H1 (cell line): ENCODE results near the gene KCNMA1. TPM values are rescaled to one million over a fixed set of nuclear protein-coding genes. Genes with fewer than 3 reads are reported as not detected.

Experiments
- CTCF ChIA-PET: fragments of 300-600 bp; sonication (Branson Sonifier 250); formaldehyde crosslinking; loops from one replicate; lab custom pipeline; 2021; ENCODE audit not compliant: partially characterized antibody; lab: Charles Lee
- POLR2A ChIA-PET: fragments of 300-600 bp; sonication (Branson Sonifier 250); formaldehyde crosslinking; loops from one replicate; lab custom pipeline; 2021; ENCODE audit warnings: inconsistent platforms; ENCODE audit not compliant: partially characterized antibody; lab: Charles Lee
- DNase-seq, 2 experiments: peaks; one replicate each; pipeline versions ENCODE4 v3.0.0 to v3.0.0-alpha.2; 2010 to 2022; ENCODE audit warnings: low spot score in 2 of 2, low read depth in 1 of 2, mixed read lengths in 1 of 2
- FAIRE-seq: peaks from 2 replicates; lab custom pipeline; 2011; peaks lifted over from hg19 to GRCh38; lab: Jason Lieb, UNC
- H2AFZ ChIP-seq: 2 replicates; pipeline ENCODE4 v1.8.1; 2012; ENCODE audit warnings: low read length, inconsistent platforms
- H2AK5ac ChIP-seq: 2 replicates; pipeline ENCODE4 v1.6.1; 2013; ENCODE audit warnings: low read depth, low read length
- H2BK120ac ChIP-seq: replicated peaks from 2 replicates; pipeline ENCODE3; 2013; ENCODE audit warnings: low read depth, low read length, inconsistent platforms
- H2BK12ac ChIP-seq: 2 replicates; pipeline ENCODE4 v1.6.1; 2013; ENCODE audit warnings: low read depth, low read length
- H2BK15ac ChIP-seq: 2 replicates; pipeline ENCODE4 v1.6.1; 2013; ENCODE audit warnings: low read length
- H2BK20ac ChIP-seq: 2 replicates; pipeline ENCODE4 v1.6.1; 2013; ENCODE audit warnings: low read length
- H2BK5ac ChIP-seq: 2 replicates; pipeline ENCODE4 v1.6.1; 2013; ENCODE audit warnings: low read depth, low read length
- H3K14ac ChIP-seq: 2 replicates; pipeline ENCODE4 v1.6.1; 2013; ENCODE audit warnings: inconsistent platforms; ENCODE audit not compliant: insufficient read length
- H3K18ac ChIP-seq: 2 replicates; pipeline ENCODE4 v1.6.1; 2013; ENCODE audit warnings: low read length; ENCODE audit errors: extremely low read depth
- H3K23ac ChIP-seq: 2 replicates; pipeline ENCODE4 v1.6.1; 2013; ENCODE audit warnings: inconsistent platforms; ENCODE audit not compliant: insufficient read length
- H3K23me2 ChIP-seq: 2 replicates; pipeline ENCODE4 v1.6.1; 2013; ENCODE audit warnings: low read depth, low read length
- H3K27ac ChIP-seq: 2 replicates; pipeline ENCODE4 v1.6.1; 2011; ENCODE audit warnings: low read depth, low read length, inconsistent platforms
- H3K27me3 ChIP-seq, 4 experiments: replicated peaks in 1 of 4; 1 replicate in 1 of 4; 2 replicates in 3 of 4; pipeline versions ENCODE4 v1.6.1 to v1.8.1; 2011 to 2013; ENCODE audit warnings: low read length in 3 of 4, mild to moderate bottlenecking in 3 of 4, inconsistent platforms in 2 of 4, mixed read lengths in 2 of 4, moderate library complexity in 1 of 4; ENCODE audit not compliant: control insufficient read depth in 3 of 4, insufficient read depth in 3 of 4; ENCODE audit errors: extremely low read depth in 1 of 4
- H3K36me3 ChIP-seq, 4 experiments: 2 replicates each; pipeline versions ENCODE4 v1.6.1 to v1.8.1; 2011 to 2013; ENCODE audit warnings: mild to moderate bottlenecking in 4 of 4, low read length in 3 of 4, moderate library complexity in 2 of 4, control low read depth in 1 of 4, inconsistent platforms in 1 of 4; ENCODE audit not compliant: insufficient read depth in 4 of 4, control insufficient read depth in 2 of 4
- H3K4ac ChIP-seq: replicated peaks from 2 replicates; pipeline ENCODE3; 2013; ENCODE audit warnings: low read length, low read depth, mixed read lengths, inconsistent platforms; ENCODE audit not compliant: insufficient read length
- H3K4me1 ChIP-seq, 4 experiments: replicated peaks in 1 of 4; 1 replicate in 1 of 4; 2 replicates in 3 of 4; pipeline versions ENCODE4 v1.6.1 to v1.8.1; 2011 to 2013; ENCODE audit warnings: low read length in 3 of 4, inconsistent platforms in 2 of 4, mixed read lengths in 1 of 4; ENCODE audit not compliant: insufficient read depth in 4 of 4, control insufficient read depth in 3 of 4
- H3K4me2 ChIP-seq, 2 experiments: 2 replicates each; pipeline versions ENCODE4 v1.6.1 to v1.8.1; 2011 to 2013; ENCODE audit warnings: low read depth in 2 of 2, low read length in 2 of 2, control low read depth in 1 of 2, inconsistent platforms in 1 of 2, mild to moderate bottlenecking in 1 of 2; ENCODE audit not compliant: insufficient read depth in 1 of 2
- H3K4me3 ChIP-seq, 4 experiments: fragments of 200-600, 300-600 bp in 1 of 4; sonication (generic), shearing (Covaris generic), sonication (Bioruptor Twin) in 1 of 4; 2 replicates each; pipeline versions ENCODE4 v1.5.1 to v1.8.1; 2011 to 2016; ENCODE audit warnings: low read length in 4 of 4, low read depth in 3 of 4, control low read depth in 2 of 4, inconsistent platforms in 2 of 4, mild to moderate bottlenecking in 2 of 4, mixed read lengths in 1 of 4, moderate library complexity in 1 of 4; ENCODE audit not compliant: insufficient read depth in 2 of 4; ENCODE audit errors: extremely low read depth in 1 of 4
- H3K56ac ChIP-seq: replicated peaks from 2 replicates; pipeline ENCODE3; 2013; ENCODE audit warnings: low read depth, mild to moderate bottlenecking, mixed read lengths, low read length, inconsistent platforms; ENCODE audit not compliant: insufficient read length
- H3K79me1 ChIP-seq: 2 replicates; pipeline ENCODE4 v1.6.1; 2013; ENCODE audit warnings: low read depth, low read length, control low read depth
- H3K79me2 ChIP-seq, 2 experiments: 2 replicates each; pipeline versions ENCODE4 v1.6.1 to v1.8.1; 2012 to 2013; ENCODE audit warnings: low read length in 2 of 2, mild to moderate bottlenecking in 2 of 2, inconsistent platforms in 1 of 2; ENCODE audit not compliant: insufficient read depth in 2 of 2, control insufficient read depth in 1 of 2
- H3K9ac ChIP-seq, 4 experiments: replicated peaks in 1 of 4; 1 replicate in 1 of 4; 2 replicates in 3 of 4; pipeline versions ENCODE4 v1.6.1 to v1.8.1; 2011 to 2013; ENCODE audit warnings: low read depth in 3 of 4, low read length in 3 of 4, control low read depth in 2 of 4, mild to moderate bottlenecking in 2 of 4, moderate library complexity in 2 of 4, inconsistent platforms in 1 of 4; ENCODE audit errors: extremely low read depth in 1 of 4
- H3K9me3 ChIP-seq, 2 experiments: 2 replicates each; pipeline versions ENCODE4 v1.6.1 to v1.8.1; 2012 to 2013; ENCODE audit warnings: mild to moderate bottlenecking in 2 of 2, moderate library complexity in 2 of 2, control low read depth in 1 of 2, inconsistent platforms in 1 of 2, low read depth in 1 of 2, low read length in 1 of 2, mixed read lengths in 1 of 2; ENCODE audit not compliant: insufficient read depth in 2 of 2
- H4K20me1 ChIP-seq, 2 experiments: replicated peaks in 1 of 2; 2 replicates each; pipeline versions ENCODE3 to v1.8.1; 2011 to 2013; ENCODE audit warnings: inconsistent platforms in 2 of 2, low read length in 2 of 2, mild to moderate bottlenecking in 1 of 2; ENCODE audit not compliant: insufficient read depth in 2 of 2, control insufficient read depth in 1 of 2
- H4K5ac ChIP-seq: 2 replicates; pipeline ENCODE4 v1.6.1; 2013; ENCODE audit warnings: low read length, low read depth, mixed read lengths, inconsistent platforms; ENCODE audit not compliant: insufficient read length
- H4K8ac ChIP-seq: 2 replicates; pipeline ENCODE4 v1.8.0; 2013; ENCODE audit warnings: mild to moderate bottlenecking, moderate library complexity, low read length, inconsistent platforms; ENCODE audit not compliant: insufficient read depth; ENCODE audit errors: extremely low read depth
- H4K91ac ChIP-seq: replicated peaks from 2 replicates; pipeline ENCODE3; 2013; ENCODE audit warnings: low read length, mixed read lengths, inconsistent platforms; ENCODE audit not compliant: insufficient read length
- EZH2 ChIP-seq: fragments of 200-600 bp; sonication (generic); IDR thresholded peaks from 2 replicates; pipeline ENCODE4 v1.7.1; 2012; ENCODE audit warnings: low read depth, mild to moderate bottlenecking, moderate library complexity, low read length, inconsistent platforms; ENCODE audit not compliant: severe bottlenecking
- GTF2F1 ChIP-seq: IDR thresholded peaks from 2 replicates; pipeline ENCODE4 v1.6.1; 2012; ENCODE audit warnings: low read depth, low read length, improper control_type of control experiment, borderline replicate concordance
- SRF ChIP-seq: IDR thresholded peaks from 2 replicates; pipeline ENCODE4 v1.6.1; 2011; ENCODE audit warnings: mild to moderate bottlenecking, low read depth, low read length, moderate library complexity
- SUZ12 ChIP-seq: fragments of 200-600 bp; sonication (generic); IDR thresholded peaks from 2 replicates; pipeline ENCODE4 v1.6.1; 2012; ENCODE audit warnings: mild to moderate bottlenecking, inconsistent platforms, low read length, moderate library complexity, mixed read lengths
- USF2 ChIP-seq: IDR thresholded peaks from 2 replicates; pipeline ENCODE4 v1.6.1; 2011; ENCODE audit warnings: low read length, improper control_type of control experiment
- WGBS, 2 experiments: shearing (Covaris generic) in 1 of 2; methylation state at CpG; one replicate each; pipeline versions ENCODE4 v1.1.6 to v1.1.7; 2013 to 2015; ENCODE audit warnings: low lambda C conversion rate in 2 of 2, mixed read lengths in 2 of 2, inconsistent platforms in 1 of 2, low coverage in 1 of 2, missing lambda C conversion rate in 1 of 2; ENCODE audit not compliant: insufficient replicate concordance in 2 of 2, insufficient coverage in 1 of 2, insufficient read length in 1 of 2; ENCODE audit errors: extremely low coverage in 1 of 2, missing lambda C conversion rate in 1 of 2; 5-methylcytosine and 5-hydroxymethylcytosine counted together
- polyA plus RNA-seq, 7 experiments: library from polyadenylated mRNA; depleted of rRNA in 3 of 7; stranded (reverse) in 5 of 7; unstranded in 2 of 7; fragments of >200 nt in 5 of 7; fragments of 200-250 nt in 2 of 7; gene quantifications; 1 replicate in 5 of 7; 2 replicates in 1 of 7; 4 replicates in 1 of 7; pipeline versions ENCODE4 v1.2.1 to v1.2.3, GENCODE V29; 2011 to 2013; ENCODE audit warnings: missing spikeins in 2 of 7, mixed read lengths in 2 of 7
- total RNA-seq: library from RNA; stranded (reverse); fragmentation: NEBNext Ultra II Directional; extraction: Animal tissue kit (Norgen Biotek cat#: 25700); gene quantifications from 2 replicates; pipeline ENCODE4 v1.2.1, GENCODE V29; 2021

The KCNMA1 gene
- total and polyA plus RNA-seq, 2 of the 8 experiments (the other 6 are each of a cell fraction or from before 2014, with no cell fraction given) = 10.2 to 11.1 TPM

- DNase-seq = no peak
- Histone ChIP-seq H2BK15ac (no peak overlapping the region), H4K8ac (no peak overlapping the region), H2AFZ (no peak overlapping the region), H2BK20ac (no peak overlapping the region), H3K4ac (no peak overlapping the region), H3K79me1 (no peaks in the 10 kb centered on the region), H2BK12ac (no peak overlapping the region), H3K4me3 (no peak overlapping the region), H3K4me1 (peaks cover 0 to 3% (median 0%) of the 10 kb centered on the region in 4 experiments; a peak in 3 of 7 replicates), H2BK120ac (no peak overlapping the region), H3K9ac (no peak overlapping the region), H4K5ac (no peak overlapping the region), H3K36me3 (no peaks in the 10 kb centered on the region), H3K27me3 (no peaks in the 10 kb centered on the region; a peak in 2 of 7 replicates), H3K23ac (no peak overlapping the region), H3K23me2 (no peaks in the 10 kb centered on the region), H3K9me3 (no peaks in the 10 kb centered on the region), H3K14ac (no peak overlapping the region), H3K27ac (no peak overlapping the region), H3K56ac (no peak overlapping the region), H3K4me2 (no peak overlapping the region), H2AK5ac (no peak overlapping the region), H4K20me1 (no peaks in the 10 kb centered on the region), H4K91ac (no peak overlapping the region), H2BK5ac (no peak overlapping the region), H3K79me2 (no peaks in the 10 kb centered on the region), H3K18ac (no peak overlapping the region)
- TF ChIP-seq GTF2F1 (no peak), SUZ12 (no peak), EZH2 (no peak), USF2 (no peak), SRF (no peak)
- POLR2A ChIA-PET = no interaction called here
- WGBS, 2 experiments = 99% methylated on average over 4 of the region's 4 CpGs; no CpG with 5 or more reads in 1 of the 2 experiments
- FAIRE-seq = no peak
- CTCF ChIA-PET = interaction anchor here (1.0 to 4.9 kb wide), 7 partner anchors 8 to 1800 kb away, joined by 3 to 48 read pairs (median 3); no protein-coding TSS in a partner anchor
Observed at GRCh38 chr10:77036276-77036675, 601.3 kb downstream of the KCNMA1 start.
